HepG2 (cell line): ENCODE measurements around the gene DOCK2. TPM values are rescaled to one million over a fixed set of nuclear protein-coding genes. Genes with fewer than 3 reads are reported as not detected.

Source experiments
- ATAC-seq: fragments of 200-7000 bp; cut with Tn5 transposase; 3 replicates; pipeline ENCODE4 v1.9.1; 2020; ENCODE audit warnings: mild to moderate bottlenecking, moderate library complexity
- BruUV-seq: library from RNA; stranded (reverse); fragments of 400-500 nt; replicated peaks from 2 replicates; lab custom pipeline; 2021; lab: Mats Ljungman, UMichigan
- CTCF ChIA-PET: fragments of 300-600 bp; formaldehyde crosslinking; extraction: SDS; loops from one replicate; lab custom pipeline; 2021; ENCODE audit warnings: low total read pairs, inconsistent platforms, low intra/inter-chr PET ratio; lab: Yijun Ruan, JAX
- POLR2A ChIA-PET: fragments of 350-600 bp; sonication (Branson Sonifier 250); formaldehyde crosslinking; loops from one replicate; lab custom pipeline; 2020; ENCODE audit warnings: antibody characterized with exemption, inconsistent platforms; lab: Yijun Ruan, JAX
- DNase-seq: peaks from one replicate; pipeline ENCODE4 v3.0.0-alpha.2; 2015; ENCODE audit warnings: low spot score
- FAIRE-seq: peaks from 3 replicates; lab custom pipeline; 2011; peaks lifted over from hg19 to GRCh38; lab: Jason Lieb, UNC
- H2AFZ ChIP-seq: one replicate; pipeline ENCODE4 v1.6.1; 2011; ENCODE audit warnings: low read length, inconsistent platforms
- H3K27ac ChIP-seq: fragments of 300-600 bp; 3 replicates; pipeline ENCODE4 v1.8.0; 2011; ENCODE audit warnings: mixed run types, mild to moderate bottlenecking, mixed read lengths, low read length, inconsistent platforms; ENCODE audit not compliant: insufficient read depth; ENCODE audit errors: extremely low read length
- H3K27me3 ChIP-seq, 2 experiments: fragments of 200-600 bp in 1 of 2; 2 replicates in 1 of 2; 3 replicates in 1 of 2; pipeline versions ENCODE4 v1.6.0 to v1.8.0; 2011; ENCODE audit warnings: low read length in 2 of 2, mild to moderate bottlenecking in 2 of 2, moderate library complexity in 2 of 2, inconsistent platforms in 1 of 2; ENCODE audit not compliant: insufficient read depth in 2 of 2, control insufficient read depth in 1 of 2
- H3K36me3 ChIP-seq, 2 experiments: fragments of 200-600 bp in 1 of 2; replicated peaks in 1 of 2; 2 replicates in 1 of 2; 3 replicates in 1 of 2; pipeline versions ENCODE4 v1.5.1 to v1.8.0; 2011; ENCODE audit warnings: low read length in 2 of 2, inconsistent platforms in 1 of 2; ENCODE audit not compliant: insufficient read depth in 2 of 2, control insufficient read depth in 1 of 2
- H3K4me1 ChIP-seq: 2 replicates; pipeline ENCODE4 v1.5.1; 2012; ENCODE audit warnings: low read length, inconsistent platforms; ENCODE audit not compliant: insufficient read depth
- H3K4me2 ChIP-seq: 2 replicates; pipeline ENCODE4 v1.6.0; 2011; ENCODE audit warnings: low read depth, low read length, inconsistent platforms
- H3K4me3 ChIP-seq, 3 experiments: fragments of 200-600 bp in 1 of 3; sonication (generic), shearing (Covaris generic) in 1 of 3; replicated peaks in 1 of 3; 2 replicates each; pipeline ENCODE4 v1.5.1; 2011 to 2016; ENCODE audit warnings: low read length in 3 of 3, inconsistent platforms in 2 of 3, low read depth in 2 of 3, mild to moderate bottlenecking in 2 of 3, control low read depth in 1 of 3, mixed read lengths in 1 of 3; ENCODE audit not compliant: insufficient read depth in 1 of 3
- H3K79me2 ChIP-seq: one replicate; pipeline ENCODE4 v1.6.1; 2011; ENCODE audit warnings: low read length, inconsistent platforms; ENCODE audit not compliant: insufficient read depth
- H3K9ac ChIP-seq: 2 replicates; pipeline ENCODE4 v1.6.0; 2011; ENCODE audit warnings: mild to moderate bottlenecking, low read depth, low read length, inconsistent platforms; ENCODE audit not compliant: insufficient read depth
- H3K9me3 ChIP-seq: 2 replicates; pipeline ENCODE4 v1.5.1; 2012; ENCODE audit warnings: mild to moderate bottlenecking, low read length
- H4K20me1 ChIP-seq: 2 replicates; pipeline ENCODE4 v1.6.0; 2011; ENCODE audit warnings: inconsistent platforms, mild to moderate bottlenecking, low read length, moderate library complexity; ENCODE audit not compliant: insufficient read depth
- BCL6 ChIP-seq: IDR thresholded peaks from 2 replicates; pipeline ENCODE4 v1.6.1; 2016; ENCODE audit warnings: missing genetic modification reagents, missing compliant biosample characterization
- CCAR2 ChIP-seq: fragments of 200-400 bp; formaldehyde crosslinking; optimal IDR thresholded peaks from 2 replicates; pipeline ENCODE3; 2018; ENCODE audit warnings: low read depth, mild to moderate bottlenecking, low read length, moderate library complexity
- MAZ ChIP-seq, 2 experiments: sonication (generic) in 1 of 2; formaldehyde crosslinking in 1 of 2; IDR thresholded peaks; 2 replicates each; pipeline versions ENCODE4 v1.5.0 to v1.6.1; 2012 to 2020; ENCODE audit warnings: low read depth in 2 of 2, mild to moderate bottlenecking in 2 of 2, borderline replicate concordance in 1 of 2, improper control_type of control experiment in 1 of 2, low read length in 1 of 2, missing genetic modification reagents in 1 of 2, moderate library complexity in 1 of 2
- POLR2AphosphoS2 ChIP-seq: IDR thresholded peaks from 2 replicates; pipeline ENCODE4 v1.6.1; 2011; ENCODE audit warnings: low read depth, low read length, improper control_type of control experiment
- PPARG ChIP-seq: conservative IDR thresholded peaks from 2 replicates; pipeline ENCODE4 v1.6.1; 2016; ENCODE audit warnings: missing biosample characterization, missing genetic modification reagents
- ZNF619 ChIP-seq: sonication (generic); formaldehyde crosslinking; IDR thresholded peaks from 2 replicates; pipeline ENCODE4 v1.4.0; 2020; ENCODE audit warnings: mild to moderate bottlenecking, missing genetic modification reagents
- ZNF724P ChIP-seq: sonication (generic); formaldehyde crosslinking; IDR thresholded peaks from 2 replicates; pipeline ENCODE4 v1.8.0; 2022; ENCODE audit warnings: missing genetic modification reagents, borderline replicate concordance
- WGBS: methylation state at CpG from one replicate; pipeline ENCODE4 v1.1.6; 2017; ENCODE audit warnings: low lambda C conversion rate; 5-methylcytosine and 5-hydroxymethylcytosine counted together
- in situ Hi-C: cut with HindIII; loops from 2 replicates; pipeline ENCODE4 v1.10.0; 2017; ENCODE audit warnings: low pct_unique_long_range_greater_than_20kb; ENCODE audit not compliant: extremely low pct_ligation_motif_present
- intact Hi-C: fragments of 100-400 bp; cut with micrococcal nuclease; formaldehyde crosslinking; loops from one replicate; pipeline ENCODE4 v1.10.0; 2022; ENCODE audit not compliant: unreplicated experiment
- polyA plus RNA-seq, 8 experiments: library from polyadenylated mRNA; depleted of rRNA in 3 of 8; stranded (reverse) in 7 of 8; unstranded in 1 of 8; fragments of >200 nt; fragmentation: Illumina TruSeq in 4 of 8; extraction: Trizol in 4 of 8; gene quantifications; 2 replicates each; pipeline versions ENCODE4 v1.2.1 to v1.2.3, GENCODE V29; 2011 to 2016; ENCODE audit warnings: low read depth in 4 of 8, missing spikeins in 1 of 8, mixed read lengths in 1 of 8; ENCODE audit not compliant: insufficient read depth in 1 of 8
- total RNA-seq, 5 experiments: library from RNA; depleted of rRNA; stranded (reverse); fragments of >200 nt; fragmentation: Illumina TruSeq; extraction: Trizol; gene quantifications; 2 replicates each; pipeline ENCODE4 v1.2.3, GENCODE V29; 2016; ENCODE audit warnings: low read depth in 1 of 5
- TF ChIP-seq, protein P1 (sequence below): sonication (generic); formaldehyde crosslinking; IDR thresholded peaks from 2 replicates; pipeline ENCODE4 v1.4.0; 2020; ENCODE audit warnings: missing genetic modification reagents

DOCK2 gene
- total and polyA plus RNA-seq, 2 of the 13 experiments (the other 11 are each of a cell fraction or from before 2014, with no cell fraction given) = not detected

DNA sequence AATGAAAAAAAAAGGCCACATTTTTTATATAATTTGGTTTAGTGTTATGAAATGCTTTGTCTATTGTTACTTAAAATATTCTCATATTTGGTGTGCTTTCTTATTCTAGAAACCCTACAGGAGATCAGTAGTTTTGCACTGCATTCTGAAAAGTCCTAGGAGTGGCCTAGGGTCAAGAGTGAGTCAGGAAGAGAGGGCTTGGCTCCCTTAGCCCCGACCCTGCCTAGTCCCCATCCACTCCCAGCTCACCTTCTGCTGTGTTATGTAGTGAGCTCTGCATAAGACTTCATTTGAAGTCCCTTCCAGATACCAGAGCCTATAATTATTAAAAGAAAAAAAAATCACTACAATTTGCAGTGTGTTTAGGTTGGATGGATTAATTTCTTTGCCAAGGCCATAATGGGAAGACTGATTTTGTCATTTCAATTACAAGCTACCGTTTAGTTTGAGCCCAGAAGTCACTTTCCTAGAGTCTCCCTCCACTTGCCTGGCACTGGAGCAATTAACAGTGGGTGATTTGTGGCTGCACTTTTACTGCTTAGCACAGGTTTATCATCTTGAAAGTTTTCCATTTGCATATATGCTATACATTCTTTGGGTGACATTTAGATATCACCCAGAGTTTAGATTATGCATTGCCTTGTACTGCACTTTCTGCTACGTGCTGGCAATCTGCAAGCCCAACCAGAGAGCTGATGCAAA, 199.9 kb downstream of the DOCK2 start:
- in situ Hi-C loops = no loop called here
- no peaks in the 10 kb centered on the region for H4K20me1 ChIP-seq
- ChIA-PET POLR2A (no interaction called here), CTCF (no interaction called here)
- no peak overlapping the region for H3K4me2 ChIP-seq
- H3K36me3 ChIP-seq = no peaks in the 10 kb centered on the region
- WGBS = 4% methylated on average over 3 of the region's 3 CpGs
- H3K4me3 ChIP-seq = no peak overlapping the region
- DNase-seq = no peak
- H3K9me3 ChIP-seq = no peaks in the 10 kb centered on the region
- H3K9ac ChIP-seq = no peak overlapping the region
- H3K4me1 ChIP-seq = no peaks in the 10 kb centered on the region
- FAIRE-seq = no peak
- H3K27ac ChIP-seq = no peak overlapping the region
- H3K79me2 ChIP-seq = no peaks in the 10 kb centered on the region
- H2AFZ ChIP-seq = no peak overlapping the region
- ATAC-seq = no peak
- TF ChIP-seq ZNF619 (CRISPR knock-in tag) (no peak), POLR2AphosphoS2 (no peak), PPARG (CRISPR knock-in tag) (no peak), CCAR2 (no peak), BCL6 (CRISPR knock-in tag) (no peak), MAZ (IDR thresholded peaks at IDR 0.05; ENCODE audit: borderline replicate concordance, low read depth, low read length) (no peak), MAZ (CRISPR knock-in tag; IDR thresholded peaks at IDR 0.05; ENCODE audit: low read depth) (no peak), ZNF724P (CRISPR knock-in tag) (no peak)
- TF ChIP-seq, protein P1, sequence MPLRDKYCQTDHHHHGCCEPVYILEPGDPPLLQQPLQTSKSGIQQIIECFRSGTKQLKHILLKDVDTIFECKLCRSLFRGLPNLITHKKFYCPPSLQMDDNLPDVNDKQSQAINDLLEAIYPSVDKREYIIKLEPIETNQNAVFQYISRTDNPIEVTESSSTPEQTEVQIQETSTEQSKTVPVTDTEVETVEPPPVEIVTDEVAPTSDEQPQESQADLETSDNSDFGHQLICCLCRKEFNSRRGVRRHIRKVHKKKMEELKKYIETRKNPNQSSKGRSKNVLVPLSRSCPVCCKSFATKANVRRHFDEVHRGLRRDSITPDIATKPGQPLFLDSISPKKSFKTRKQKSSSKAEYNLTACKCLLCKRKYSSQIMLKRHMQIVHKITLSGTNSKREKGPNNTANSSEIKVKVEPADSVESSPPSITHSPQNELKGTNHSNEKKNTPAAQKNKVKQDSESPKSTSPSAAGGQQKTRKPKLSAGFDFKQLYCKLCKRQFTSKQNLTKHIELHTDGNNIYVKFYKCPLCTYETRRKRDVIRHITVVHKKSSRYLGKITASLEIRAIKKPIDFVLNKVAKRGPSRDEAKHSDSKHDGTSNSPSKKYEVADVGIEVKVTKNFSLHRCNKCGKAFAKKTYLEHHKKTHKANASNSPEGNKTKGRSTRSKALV (CRISPR knock-in tag) = no peak
- TF ChIP-seq, all 625 proteins: peak for 0
- no peaks in the 10 kb centered on the region; a peak in 2 of 5 replicates for H3K27me3 ChIP-seq
- no TSS peak for BruUV-seq
- intact Hi-C loops = no loop called here
